Keratinocyte (primary cell): ENCODE results near the gene BARX1. TPM values are rescaled to one million over a fixed set of nuclear protein-coding genes. Genes with fewer than 3 reads are reported as not detected.

ENCODE experiments used
- DNase-seq: peaks from one replicate; pipeline ENCODE4 v3.0.0-alpha.2; 2011; ENCODE audit warnings: low read depth, missing footprints, low spot score
- FAIRE-seq: peaks from 2 replicates; lab custom pipeline; 2011; peaks lifted over from hg19 to GRCh38; lab: Jason Lieb, UNC
- H2AFZ ChIP-seq: 2 replicates; pipeline ENCODE4 v1.6.0; 2012; ENCODE audit warnings: low read length, control low read depth, inconsistent platforms; ENCODE audit not compliant: control insufficient read depth
- H3K27ac ChIP-seq: 2 replicates; pipeline ENCODE4 v1.5.1; 2011; ENCODE audit warnings: low read length; ENCODE audit not compliant: control insufficient read depth, insufficient read depth
- H3K27me3 ChIP-seq: 3 replicates; pipeline ENCODE4 v1.6.0; 2011; ENCODE audit warnings: low read length; ENCODE audit not compliant: control insufficient read depth, insufficient read depth; ENCODE audit errors: extremely low read depth
- H3K36me3 ChIP-seq, 2 experiments: 2 replicates in 1 of 2; 3 replicates in 1 of 2; pipeline ENCODE4 v1.5.1; 2011; ENCODE audit warnings: low read length in 2 of 2, mild to moderate bottlenecking in 1 of 2; ENCODE audit not compliant: control insufficient read depth in 2 of 2, insufficient read depth in 2 of 2; ENCODE audit errors: extremely low read depth in 1 of 2
- H3K4me1 ChIP-seq: 3 replicates; pipeline ENCODE4 v1.5.1; 2011; ENCODE audit warnings: low read length; ENCODE audit not compliant: control insufficient read depth, insufficient read depth; ENCODE audit errors: extremely low read depth
- H3K4me2 ChIP-seq: 3 replicates; pipeline ENCODE4 v1.6.0; 2011; ENCODE audit warnings: low read depth, low read length; ENCODE audit not compliant: control insufficient read depth, insufficient read depth; ENCODE audit errors: extremely low read depth
- H3K4me3 ChIP-seq, 3 experiments: fragments of 200-600 bp in 1 of 3; sonication (generic) in 1 of 3; 2 replicates in 2 of 3; 3 replicates in 1 of 3; pipeline ENCODE4 v1.5.1; 2011 to 2016; ENCODE audit warnings: low read length in 3 of 3, mild to moderate bottlenecking in 3 of 3, control low read depth in 2 of 3, inconsistent platforms in 1 of 3, low read depth in 1 of 3, mixed read lengths in 1 of 3, mixed run types in 1 of 3, moderate library complexity in 1 of 3; ENCODE audit not compliant: control insufficient read depth in 2 of 3, insufficient read depth in 2 of 3; ENCODE audit errors: extremely low read depth in 1 of 3
- H3K79me2 ChIP-seq: 2 replicates; pipeline ENCODE4 v1.6.0; 2012; ENCODE audit warnings: low read length; ENCODE audit not compliant: control insufficient read depth, insufficient read depth
- H3K9ac ChIP-seq: 3 replicates; pipeline ENCODE4 v1.6.0; 2011; ENCODE audit warnings: low read length; ENCODE audit not compliant: control insufficient read depth, insufficient read depth; ENCODE audit errors: extremely low read depth
- H3K9me1 ChIP-seq: 3 replicates; pipeline ENCODE4 v1.6.0; 2011; ENCODE audit warnings: low read length; ENCODE audit not compliant: control insufficient read depth, insufficient read depth; ENCODE audit errors: extremely low read depth
- H3K9me3 ChIP-seq: 2 replicates; pipeline ENCODE4 v1.5.1; 2012; ENCODE audit warnings: low read depth, low read length; ENCODE audit not compliant: control insufficient read depth
- H4K20me1 ChIP-seq: 3 replicates; pipeline ENCODE4 v1.6.0; 2011; ENCODE audit warnings: low read length; ENCODE audit not compliant: control insufficient read depth, insufficient read depth; ENCODE audit errors: extremely low read depth
- CTCF ChIP-seq, 3 experiments: IDR thresholded peaks in 1 of 3; conservative IDR thresholded peaks in 1 of 3; optimal IDR thresholded peaks in 1 of 3; 2 replicates in 2 of 3; 3 replicates in 1 of 3; pipeline versions ENCODE3 to v1.5.1; 2011; ENCODE audit warnings: low read length in 3 of 3, mild to moderate bottlenecking in 3 of 3, moderate library complexity in 2 of 3, control low read depth in 1 of 3, inconsistent platforms in 1 of 3; ENCODE audit not compliant: insufficient read depth in 2 of 3; ENCODE audit errors: extremely low read depth in 1 of 3
- EZH2 ChIP-seq: IDR thresholded peaks from one replicate; pipeline ENCODE4 v1.6.1; 2012; ENCODE audit warnings: inconsistent platforms, mild to moderate bottlenecking, low read length, moderate library complexity
- dilution Hi-C: fragments of 300-500 bp; cut with MboI; formaldehyde crosslinking; loops from one replicate; pipeline ENCODE4 v1.7.0; 2020; ENCODE audit warnings: low sequenced_read_pairs; ENCODE audit not compliant: extremely low pct_ligation_motif_present
- polyA plus RNA-seq, 5 experiments: library from polyadenylated mRNA; depleted of rRNA in 3 of 5; stranded (reverse) in 3 of 5; stranded (forward) in 1 of 5; unstranded in 1 of 5; fragments of >200 nt; gene quantifications; 1 replicate in 1 of 5; 2 replicates in 3 of 5; 3 replicates in 1 of 5; pipeline versions ENCODE4 v1.2.1 to v1.2.3, GENCODE V29; 2011 to 2012; ENCODE audit warnings: missing spikeins in 2 of 5, low read depth in 1 of 5, low replicate concordance in 1 of 5

Gene BARX1
- polyA plus RNA-seq, 1 donor (not counting 4 experiments of a cell fraction or from before 2014, with no cell fraction given): not detected

- H3K4me2 ChIP-seq: no peak overlapping the region
- H2AFZ ChIP-seq: no peak overlapping the region
- no peak for TF ChIP-seq EZH2
- no peak overlapping the region for H3K27ac ChIP-seq
- H4K20me1 ChIP-seq: no peaks in the 10 kb centered on the region
- H3K9me3 ChIP-seq: no peaks in the 10 kb centered on the region
- H3K79me2 ChIP-seq: no peaks in the 10 kb centered on the region
- H3K27me3 ChIP-seq: peaks cover 3% of the 10 kb centered on the region
- no peak overlapping the region for H3K9ac ChIP-seq
- no peaks in the 10 kb centered on the region for H3K36me3 ChIP-seq
- DNase-seq (no peak), FAIRE-seq (no peak)
- dilution Hi-C loops: loop anchor here (25.0 kb wide), 1 partner anchor 297 kb away; no protein-coding TSS in a partner anchor
- H3K9me1 ChIP-seq: no peaks in the 10 kb centered on the region
- no peaks in the 10 kb centered on the region for H3K4me1 ChIP-seq
- H3K4me3 ChIP-seq: no peak overlapping the region
Measured at GRCh38 chr9:93983875-93984274, 28.7 kb upstream of the BARX1 start.

- Histone ChIP-seq H3K79me2 (no peaks in the 10 kb centered on the region), H3K9me3 (no peaks in the 10 kb centered on the region), H4K20me1 (no peaks in the 10 kb centered on the region), H3K27ac (no peak overlapping the region), H3K27me3 (peaks cover 3% of the 10 kb centered on the region), H2AFZ (no peak overlapping the region), H3K36me3 (no peaks in the 10 kb centered on the region), H3K9ac (no peak overlapping the region), H3K4me3 (no peak overlapping the region), H3K9me1 (no peaks in the 10 kb centered on the region), H3K4me1 (peaks cover 19% of the 10 kb centered on the region), H3K4me2 (no peak overlapping the region)
- FAIRE-seq (no peak), DNase-seq (no peak)
- TF ChIP-seq CTCF (optimal IDR thresholded peaks at IDR 0.05 in 1 of 3, IDR thresholded peaks at IDR 0.05 in 1 of 3, conservative IDR thresholded peaks at IDR 0.05 in 1 of 3; ENCODE audit: extremely low read depth in 1 of 3, insufficient read depth in 2 of 3, low read length in 3 of 3) (no peak), EZH2 (no peak)
- dilution Hi-C loops: loop anchor here (25.0 kb wide), 1 partner anchor 292 kb away; no protein-coding TSS in a partner anchor
Measured at GRCh38 chr9:93979721-93980120, 24.6 kb upstream of the BARX1 start.

GRCh38 chr9:93978551-93978950 lies 23.4 kb upstream of the BARX1 start:
- Histone ChIP-seq H3K4me3 (no peak overlapping the region), H2AFZ (peak overlapping the region; percentile 21), H3K9ac (no peak overlapping the region), H3K9me1 (no peaks in the 10 kb centered on the region), H3K4me2 (no peak overlapping the region), H3K9me3 (no peaks in the 10 kb centered on the region), H4K20me1 (no peaks in the 10 kb centered on the region), H3K4me1 (peaks cover 19% of the 10 kb centered on the region), H3K27me3 (peaks cover 3% of the 10 kb centered on the region), H3K27ac (no peak overlapping the region), H3K36me3 (no peaks in the 10 kb centered on the region), H3K79me2 (no peaks in the 10 kb centered on the region)
- dilution Hi-C loops: loop anchor here (25.0 kb wide), 1 partner anchor 291 kb away; no protein-coding TSS in a partner anchor
- TF ChIP-seq EZH2 (no peak), CTCF (optimal IDR thresholded peaks at IDR 0.05 in 1 of 3, IDR thresholded peaks at IDR 0.05 in 1 of 3, conservative IDR thresholded peaks at IDR 0.05 in 1 of 3; ENCODE audit: extremely low read depth in 1 of 3, insufficient read depth in 2 of 3, low read length in 3 of 3) (no peak)
- DNase-seq (peak; percentile 7), FAIRE-seq (no peak)
